Measurements from ENCODE around the gene GABRD. TPM values are rescaled to one million over a fixed set of nuclear protein-coding genes. Genes with fewer than 3 reads are reported as not detected.

The GABRD gene
- total and polyA plus RNA-seq, 2 donors (not counting 3 experiments of a cell fraction or from before 2014, with no cell fraction given), result not detected

DNA sequence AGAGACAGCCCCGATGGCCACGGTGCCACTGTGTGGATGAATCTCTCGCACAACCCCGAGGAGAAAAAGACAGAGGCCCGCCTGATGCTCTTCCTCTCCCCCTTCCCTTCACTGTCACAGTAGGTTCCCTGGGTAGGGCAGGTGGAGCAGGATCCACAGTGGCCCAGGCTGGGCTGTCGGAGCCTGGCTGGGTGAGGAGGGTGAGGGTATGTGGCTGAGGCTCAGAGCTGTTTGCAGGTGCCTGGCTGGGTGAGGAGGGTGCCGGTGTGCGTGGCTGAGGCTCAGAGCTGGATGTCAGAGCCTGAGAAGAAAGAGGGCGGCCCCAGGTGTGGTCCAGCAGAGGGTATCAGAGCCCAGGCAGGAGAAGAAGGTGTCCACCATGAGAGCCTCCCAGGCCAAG lies 18.3 kb upstream of the GABRD start:
- H3K4me2 ChIP-seq (ENCODE audit: insufficient read depth, low read length), result no peak overlapping the region
- no peaks in the 10 kb centered on the region for H3K79me2 ChIP-seq (ENCODE audit: control insufficient read depth, insufficient read depth, low read length)
- no peak overlapping the region for H2AFZ ChIP-seq (ENCODE audit: low read depth, low read length)
- no peak overlapping the region for H3K4me3 ChIP-seq (replicated peaks in 1 of 3; ENCODE audit: insufficient read depth in 1 of 3, low read depth in 1 of 3, low read length in 3 of 3)
- ChIA-PET CTCF (no interaction called here), POLR2A (no interaction called here)
- intact Hi-C loops (cut with micrococcal nuclease), result no loop called here
- no peak overlapping the region for H3K9ac ChIP-seq (replicated peaks; ENCODE audit: extremely low read depth, insufficient read depth, low read length)
- H4K20me1 ChIP-seq (replicated peaks; ENCODE audit: control insufficient read depth, extremely low read depth, insufficient read depth, low read length), result no peaks in the 10 kb centered on the region
- no peaks in the 10 kb centered on the region for H3K36me3 ChIP-seq (ENCODE audit: control insufficient read depth in 2 of 2, extremely low read depth in 1 of 2, insufficient read depth in 2 of 2, low read length in 2 of 2)
- dilution Hi-C loops (cut with MboI; ENCODE audit: extremely low pct_ligation_motif_present, low sequenced_read_pairs), result no loop called here
- H3K4me1 ChIP-seq (ENCODE audit: control insufficient read depth, extremely low read depth, insufficient read depth, low read length), result no peaks in the 10 kb centered on the region
- DNase-seq (ENCODE audit: low read depth, low spot score) (no peak), FAIRE-seq (no peak)
- H3K27me3 ChIP-seq (ENCODE audit: control insufficient read depth in 2 of 2, insufficient read depth in 2 of 2, low read length in 2 of 2), result peaks cover 5 to 17% of the 10 kb centered on the region in 2 experiments
- H3K9me3 ChIP-seq (replicated peaks; ENCODE audit: control insufficient read depth, insufficient read depth, low read length), result no peaks in the 10 kb centered on the region
- no peak for TF ChIP-seq POLR2AphosphoS5 (IDR thresholded peaks at IDR 0.05; ENCODE audit: insufficient read depth, low read depth, low read length)
- TF ChIP-seq, protein P1, sequence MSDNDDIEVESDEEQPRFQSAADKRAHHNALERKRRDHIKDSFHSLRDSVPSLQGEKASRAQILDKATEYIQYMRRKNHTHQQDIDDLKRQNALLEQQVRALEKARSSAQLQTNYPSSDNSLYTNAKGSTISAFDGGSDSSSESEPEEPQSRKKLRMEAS (IDR thresholded peaks at IDR 0.05; ENCODE audit: insufficient read depth, insufficient read length), result no peak
- TF ChIP-seq EZH2 (IDR thresholded peaks at IDR 0.05; ENCODE audit: borderline replicate concordance, low read depth, low read length, severe bottlenecking), result no peak
- TF ChIP-seq, protein P2, sequence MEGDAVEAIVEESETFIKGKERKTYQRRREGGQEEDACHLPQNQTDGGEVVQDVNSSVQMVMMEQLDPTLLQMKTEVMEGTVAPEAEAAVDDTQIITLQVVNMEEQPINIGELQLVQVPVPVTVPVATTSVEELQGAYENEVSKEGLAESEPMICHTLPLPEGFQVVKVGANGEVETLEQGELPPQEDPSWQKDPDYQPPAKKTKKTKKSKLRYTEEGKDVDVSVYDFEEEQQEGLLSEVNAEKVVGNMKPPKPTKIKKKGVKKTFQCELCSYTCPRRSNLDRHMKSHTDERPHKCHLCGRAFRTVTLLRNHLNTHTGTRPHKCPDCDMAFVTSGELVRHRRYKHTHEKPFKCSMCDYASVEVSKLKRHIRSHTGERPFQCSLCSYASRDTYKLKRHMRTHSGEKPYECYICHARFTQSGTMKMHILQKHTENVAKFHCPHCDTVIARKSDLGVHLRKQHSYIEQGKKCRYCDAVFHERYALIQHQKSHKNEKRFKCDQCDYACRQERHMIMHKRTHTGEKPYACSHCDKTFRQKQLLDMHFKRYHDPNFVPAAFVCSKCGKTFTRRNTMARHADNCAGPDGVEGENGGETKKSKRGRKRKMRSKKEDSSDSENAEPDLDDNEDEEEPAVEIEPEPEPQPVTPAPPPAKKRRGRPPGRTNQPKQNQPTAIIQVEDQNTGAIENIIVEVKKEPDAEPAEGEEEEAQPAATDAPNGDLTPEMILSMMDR (IDR thresholded peaks at IDR 0.05; ENCODE audit: extremely low read depth in 1 of 2, insufficient read depth in 1 of 2, low read depth in 1 of 2, low read length in 2 of 2), result no peak
- no peak for TF ChIP-seq MYC (IDR thresholded peaks at IDR 0.05; ENCODE audit: low read depth, low read length)
- TF ChIP-seq GATA2 (IDR thresholded peaks at IDR 0.05; ENCODE audit: insufficient read depth, insufficient read length, low read depth, low read length), result no peak
- TF ChIP-seq FOS (IDR thresholded peaks at IDR 0.05; ENCODE audit: borderline replicate concordance, insufficient read depth, low read length), result no peak
- no peak for TF ChIP-seq JUN (IDR thresholded peaks at IDR 0.05; ENCODE audit: borderline replicate concordance, insufficient read depth, insufficient read length, low read depth)
- no peak for TF ChIP-seq POLR2A (IDR thresholded peaks at IDR 0.05; ENCODE audit: low read depth, low read length)
- no peaks in the 10 kb centered on the region for H3K9me1 ChIP-seq (replicated peaks; ENCODE audit: control insufficient read depth, extremely low read depth, insufficient read depth, low read length)
- H3K27ac ChIP-seq (ENCODE audit: insufficient read depth, low read depth, low read length), result no peak overlapping the region
- BruUV-seq (replicated peaks), result no TSS peak

Measured in endothelial cell of umbilical vein (primary cell).